KMS-11 (cell line): ENCODE data around the gene C3orf70.

Source experiments
- H2AFZ ChIP-seq: fragments of 200-600 bp; sonication (generic); 2 replicates; pipeline ENCODE4 v1.6.1; 2016; ENCODE audit warnings: antibody characterized with exemption, mixed run types, low read depth
- H3K27ac ChIP-seq: fragments of 200-600 bp; sonication (generic); 2 replicates; pipeline ENCODE4 v1.6.1; 2016; ENCODE audit warnings: mild to moderate bottlenecking, mixed run types
- H3K27me3 ChIP-seq: fragments of 200-600 bp; sonication (generic); 2 replicates; pipeline ENCODE4 v1.6.1; 2017; ENCODE audit warnings: mild to moderate bottlenecking, low read depth, mixed run types, moderate library complexity; ENCODE audit not compliant: insufficient read depth
- H3K36me3 ChIP-seq: fragments of 200-600 bp; sonication (generic); 2 replicates; pipeline ENCODE4 v1.6.1; 2017; ENCODE audit warnings: mild to moderate bottlenecking, mixed run types; ENCODE audit not compliant: insufficient read depth
- H3K4me1 ChIP-seq: fragments of 200-600 bp; sonication (generic); 2 replicates; pipeline ENCODE4 v1.6.1; 2016; ENCODE audit warnings: mild to moderate bottlenecking, low read depth, mixed run types; ENCODE audit not compliant: poor library complexity, severe bottlenecking
- H3K4me2 ChIP-seq: fragments of 200-600 bp; sonication (generic); 2 replicates; pipeline ENCODE4 v1.7.0; 2016; ENCODE audit warnings: mild to moderate bottlenecking, mixed run types
- H3K4me3 ChIP-seq: fragments of 200-600 bp; sonication (generic); IDR thresholded peaks from 2 replicates; pipeline ENCODE4 v1.6.1; 2017; ENCODE audit warnings: low read depth, low read length, mixed read lengths; ENCODE audit not compliant: insufficient read depth
- H3K79me2 ChIP-seq: fragments of 200-600 bp; sonication (generic); 2 replicates; pipeline ENCODE4 v1.6.1; 2016; ENCODE audit warnings: low read depth, mixed run types; ENCODE audit not compliant: insufficient read depth
- H3K9ac ChIP-seq: fragments of 200-600 bp; sonication (generic); 2 replicates; pipeline ENCODE4 v1.6.1; 2016; ENCODE audit warnings: mild to moderate bottlenecking, mixed run types
- H4K20me1 ChIP-seq: fragments of 200-600 bp; sonication (generic); 2 replicates; pipeline ENCODE4 v1.6.1; 2016; ENCODE audit warnings: mild to moderate bottlenecking, mixed run types; ENCODE audit not compliant: insufficient read depth
- CTCF ChIP-seq: fragments of 200-600 bp; sonication (generic); conservative IDR thresholded peaks from 2 replicates; pipeline ENCODE4 v1.6.1; 2017; ENCODE audit warnings: low read depth, mild to moderate bottlenecking, antibody characterized with exemption, low read length, moderate library complexity, mixed read lengths

Gene C3orf70

GRCh38 chr3:185029086-185029485 is 123.8 kb downstream of the C3orf70 start:
- no peaks in the 10 kb centered on the region for H3K36me3 ChIP-seq
- no peaks in the 10 kb centered on the region for H4K20me1 ChIP-seq
- H3K4me3 ChIP-seq, result no peak overlapping the region
- no peak for TF ChIP-seq CTCF
- H2AFZ ChIP-seq, result no peak overlapping the region
- H3K27me3 ChIP-seq, result no peaks in the 10 kb centered on the region
- H3K79me2 ChIP-seq, result no peaks in the 10 kb centered on the region
- no peak overlapping the region for H3K4me2 ChIP-seq
- H3K4me1 ChIP-seq, result no peaks in the 10 kb centered on the region
- H3K27ac ChIP-seq, result no peak overlapping the region
- no peak overlapping the region for H3K9ac ChIP-seq

- no peak for TF ChIP-seq CTCF
Measured at GRCh38 chr3:185028121-185028520, 124.7 kb downstream of the C3orf70 start.

More at GRCh38 chr3:185028121-185028520, 124.7 kb downstream of the C3orf70 start:
- H3K27me3 ChIP-seq, result no peaks in the 10 kb centered on the region
- no peaks in the 10 kb centered on the region for H3K36me3 ChIP-seq
- H3K79me2 ChIP-seq, result no peaks in the 10 kb centered on the region
- no peak overlapping the region for H3K4me2 ChIP-seq
- no peak overlapping the region for H3K9ac ChIP-seq
- no peak overlapping the region for H3K27ac ChIP-seq
- H3K4me3 ChIP-seq, result no peak overlapping the region
- H3K4me1 ChIP-seq, result no peaks in the 10 kb centered on the region
- no peak overlapping the region for H2AFZ ChIP-seq
- H4K20me1 ChIP-seq, result no peaks in the 10 kb centered on the region
